Measurements from ENCODE around the gene ADAMTSL1. TPM values are rescaled to one million over a fixed set of nuclear protein-coding genes. Genes with fewer than 3 reads are reported as not detected.

The ADAMTSL1 gene
- total and polyA plus RNA-seq, 4 donors, result 0.31 to 3.4 (median 1.9) TPM

- Histone ChIP-seq H3K27ac (ENCODE audit: low read depth in 1 of 2, low read length in 2 of 2) (no peak overlapping the region), H3K4me3 (ENCODE audit: low read depth in 1 of 3, low read length in 3 of 3) (no peak overlapping the region), H3K9me3 (ENCODE audit: control insufficient read depth in 4 of 4, low read length in 3 of 4) (no peaks in the 10 kb centered on the region), H3K4me1 (ENCODE audit: control insufficient read depth in 4 of 4, insufficient read depth in 4 of 4, low read length in 3 of 4) (no peaks in the 10 kb centered on the region), H3K36me3 (ENCODE audit: control insufficient read depth in 4 of 4, insufficient read depth in 3 of 4, low read depth in 1 of 4, low read length in 3 of 4) (no peaks in the 10 kb centered on the region), H3K9ac (ENCODE audit: low read depth in 1 of 2, low read length in 2 of 2) (no peak overlapping the region), H3K27me3 (ENCODE audit: control insufficient read depth in 4 of 4, insufficient read depth in 4 of 4, low read length in 3 of 4) (no peaks in the 10 kb centered on the region)
- WGBS, result 56% methylated on average over 1 of the region's 1 CpG
- DNase-seq (ENCODE audit: low spot score), result no peak
- TF ChIP-seq HNF4A (conservative IDR thresholded peaks at IDR 0.05) (no peak), HNF4G (IDR thresholded peaks at IDR 0.05) (no peak), FOXA2 (IDR thresholded peaks at IDR 0.05) (no peak), JUND (IDR thresholded peaks at IDR 0.05) (no peak), SP1 (IDR thresholded peaks at IDR 0.05) (no peak), REST (IDR thresholded peaks at IDR 0.05) (no peak), YY1 (IDR thresholded peaks at IDR 0.05) (no peak)
These were observed 274.3 kb downstream of the ADAMTSL1 start for GRCh38 chr9:18748251-18748701.

- Histone ChIP-seq H3K9me3 (ENCODE audit: control insufficient read depth in 4 of 4, low read length in 3 of 4) (no peaks in the 10 kb centered on the region), H3K9ac (ENCODE audit: low read depth in 1 of 2, low read length in 2 of 2) (no peak overlapping the region), H3K4me3 (ENCODE audit: low read depth in 1 of 3, low read length in 3 of 3) (no peak overlapping the region), H3K36me3 (ENCODE audit: control insufficient read depth in 4 of 4, insufficient read depth in 3 of 4, low read depth in 1 of 4, low read length in 3 of 4) (no peaks in the 10 kb centered on the region), H3K27ac (ENCODE audit: low read depth in 1 of 2, low read length in 2 of 2) (no peak overlapping the region), H3K27me3 (ENCODE audit: control insufficient read depth in 4 of 4, insufficient read depth in 4 of 4, low read length in 3 of 4) (no peaks in the 10 kb centered on the region), H3K4me1 (ENCODE audit: control insufficient read depth in 4 of 4, insufficient read depth in 4 of 4, low read length in 3 of 4) (no peaks in the 10 kb centered on the region)
- 91% methylated on average over 1 of the region's 1 CpG for WGBS
- DNase-seq (ENCODE audit: low spot score), result no peak
- TF ChIP-seq HNF4G (IDR thresholded peaks at IDR 0.05), result no peak
- no peak for TF ChIP-seq MAX (IDR thresholded peaks at IDR 0.05)
- no peak for TF ChIP-seq JUND (IDR thresholded peaks at IDR 0.05)
- TF ChIP-seq RXRA (IDR thresholded peaks at IDR 0.05), result no peak
- TF ChIP-seq EGR1 (IDR thresholded peaks at IDR 0.05; ENCODE audit: low read depth in 2 of 2), result no peak
These were observed 275.8 kb downstream of the ADAMTSL1 start for GRCh38 chr9:18749711-18750110.

DNA sequence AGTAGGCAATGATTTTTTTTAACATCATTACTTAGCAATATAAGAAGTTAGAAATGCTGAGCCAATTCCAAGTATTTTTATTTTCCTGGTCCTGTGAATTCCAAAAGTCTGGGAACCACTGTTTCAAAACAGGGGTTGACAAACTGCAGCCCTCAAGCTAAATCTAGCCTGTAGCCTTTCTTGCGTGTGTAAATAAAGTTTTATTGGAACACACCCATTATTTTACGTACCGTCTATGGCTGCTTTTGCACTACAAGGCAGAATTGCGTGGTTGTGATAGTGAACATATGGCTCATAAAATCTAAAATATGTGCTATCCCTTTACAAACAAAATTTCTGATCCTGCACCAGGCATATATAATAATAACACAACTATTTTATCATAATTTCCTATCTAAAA is 280.0 kb downstream of the ADAMTSL1 start:
- no peak overlapping the region for H3K4me3 ChIP-seq (ENCODE audit: low read depth in 1 of 3, low read length in 3 of 3)
- no peaks in the 10 kb centered on the region for H3K36me3 ChIP-seq (ENCODE audit: control insufficient read depth in 4 of 4, insufficient read depth in 3 of 4, low read depth in 1 of 4, low read length in 3 of 4)
- H3K9ac ChIP-seq (ENCODE audit: low read depth in 1 of 2, low read length in 2 of 2), result no peak overlapping the region
- H3K27ac ChIP-seq (ENCODE audit: low read depth in 1 of 2, low read length in 2 of 2), result no peak overlapping the region
- DNase-seq (ENCODE audit: low spot score), result no peak
- 87% methylated on average over 4 of the region's 4 CpGs for WGBS
- H3K27me3 ChIP-seq (ENCODE audit: control insufficient read depth in 4 of 4, insufficient read depth in 4 of 4, low read length in 3 of 4), result no peaks in the 10 kb centered on the region
- no peaks in the 10 kb centered on the region for H3K9me3 ChIP-seq (ENCODE audit: control insufficient read depth in 4 of 4, low read length in 3 of 4)
- peaks cover 0 to 7% (median 4%) of the 10 kb centered on the region in 4 donors for H3K4me1 ChIP-seq (ENCODE audit: control insufficient read depth in 4 of 4, insufficient read depth in 4 of 4, low read length in 3 of 4)
- no peak for TF ChIP-seq TAF1 (conservative IDR thresholded peaks at IDR 0.05)
- TF ChIP-seq NR2F2 (IDR thresholded peaks at IDR 0.05), result no peak
- TF ChIP-seq HNF4A (conservative IDR thresholded peaks at IDR 0.05), result no peak
- no peak for TF ChIP-seq FOXA2 (IDR thresholded peaks at IDR 0.05)
- TF ChIP-seq MAX (IDR thresholded peaks at IDR 0.05), result no peak
- TF ChIP-seq RXRA (IDR thresholded peaks at IDR 0.05), result no peak
- no peak for TF ChIP-seq RAD21 (IDR thresholded peaks at IDR 0.05)
- no peak for TF ChIP-seq FOXA1 (IDR thresholded peaks at IDR 0.05)
- no peak for TF ChIP-seq ATF3 (IDR thresholded peaks at IDR 0.05)
- TF ChIP-seq, protein P1, sequence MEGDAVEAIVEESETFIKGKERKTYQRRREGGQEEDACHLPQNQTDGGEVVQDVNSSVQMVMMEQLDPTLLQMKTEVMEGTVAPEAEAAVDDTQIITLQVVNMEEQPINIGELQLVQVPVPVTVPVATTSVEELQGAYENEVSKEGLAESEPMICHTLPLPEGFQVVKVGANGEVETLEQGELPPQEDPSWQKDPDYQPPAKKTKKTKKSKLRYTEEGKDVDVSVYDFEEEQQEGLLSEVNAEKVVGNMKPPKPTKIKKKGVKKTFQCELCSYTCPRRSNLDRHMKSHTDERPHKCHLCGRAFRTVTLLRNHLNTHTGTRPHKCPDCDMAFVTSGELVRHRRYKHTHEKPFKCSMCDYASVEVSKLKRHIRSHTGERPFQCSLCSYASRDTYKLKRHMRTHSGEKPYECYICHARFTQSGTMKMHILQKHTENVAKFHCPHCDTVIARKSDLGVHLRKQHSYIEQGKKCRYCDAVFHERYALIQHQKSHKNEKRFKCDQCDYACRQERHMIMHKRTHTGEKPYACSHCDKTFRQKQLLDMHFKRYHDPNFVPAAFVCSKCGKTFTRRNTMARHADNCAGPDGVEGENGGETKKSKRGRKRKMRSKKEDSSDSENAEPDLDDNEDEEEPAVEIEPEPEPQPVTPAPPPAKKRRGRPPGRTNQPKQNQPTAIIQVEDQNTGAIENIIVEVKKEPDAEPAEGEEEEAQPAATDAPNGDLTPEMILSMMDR (IDR thresholded peaks at IDR 0.05; ENCODE audit: low read depth, low read length, missing input control), result no peak
- no peak for TF ChIP-seq ZBTB33 (IDR thresholded peaks at IDR 0.05)
- no peak for TF ChIP-seq YY1 (IDR thresholded peaks at IDR 0.05)
- TF ChIP-seq SP1 (IDR thresholded peaks at IDR 0.05), result no peak
